ENCODE data around the gene NT5DC1.

Gene NT5DC1

DNA sequence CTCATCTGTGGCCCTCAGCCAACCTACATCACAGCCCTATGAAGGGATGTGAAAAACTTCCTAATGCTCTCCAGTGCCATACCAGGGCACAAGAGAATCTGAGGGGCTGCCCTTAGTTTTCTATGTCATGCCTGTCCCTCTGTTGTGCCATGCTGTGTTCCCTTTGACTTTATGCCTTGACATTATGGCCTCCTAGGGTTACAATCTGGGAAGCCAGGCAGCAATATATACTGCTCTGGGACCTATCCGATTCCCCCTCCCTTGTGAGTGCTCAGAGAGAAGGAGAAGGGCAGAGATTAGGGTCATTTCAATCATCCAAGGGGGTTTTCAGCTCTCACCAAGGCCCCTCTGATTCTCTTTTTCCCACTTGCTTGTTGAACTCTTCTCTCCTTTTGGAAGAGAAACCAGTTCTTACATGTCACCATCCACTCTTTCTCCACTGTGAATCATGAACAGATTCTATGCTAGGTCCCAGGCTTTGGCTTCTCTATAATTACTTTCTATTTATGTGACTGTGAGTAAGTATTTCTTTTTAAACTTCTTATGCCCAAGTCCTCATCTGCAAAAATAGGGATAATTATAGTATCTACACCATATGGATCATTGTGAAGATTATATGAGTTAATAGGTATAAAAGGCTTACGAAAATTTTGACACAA is 25.8 kb upstream of the NT5DC1 start:
- H3K27ac ChIP-seq: no peak overlapping the region
- no peak for TF ChIP-seq CTCF (conservative IDR thresholded peaks at IDR 0.05)
- TF ChIP-seq ZFX (IDR thresholded peaks at IDR 0.05): no peak

- no peak for TF ChIP-seq CTCF (conservative IDR thresholded peaks at IDR 0.05)
- no peak for TF ChIP-seq ZFX (IDR thresholded peaks at IDR 0.05)
- H3K27ac ChIP-seq: no peak overlapping the region
Observed at GRCh38 chr6:116078522-116078921, 22.1 kb upstream of the NT5DC1 start.

DNA sequence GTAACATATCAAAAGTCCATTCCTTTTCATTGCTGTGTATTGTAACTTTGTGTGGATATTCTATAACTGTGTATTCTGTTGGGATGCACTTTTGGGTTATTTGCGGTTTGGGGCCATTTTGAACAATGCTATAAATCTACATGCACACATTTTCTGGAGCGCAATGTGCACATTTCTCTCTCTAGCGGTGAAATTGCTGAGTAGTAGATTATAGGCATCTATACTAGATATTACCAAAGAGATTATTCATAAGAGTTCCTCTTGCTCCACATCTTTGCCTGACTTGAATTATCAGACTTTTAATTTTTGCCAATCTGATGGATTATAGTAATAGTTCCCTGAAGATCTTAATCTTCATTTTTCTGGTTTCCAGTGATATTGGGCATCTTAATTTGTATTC is 21.7 kb upstream of the NT5DC1 start:
- no peak for TF ChIP-seq ZFX (IDR thresholded peaks at IDR 0.05)
- no peak for TF ChIP-seq CTCF (conservative IDR thresholded peaks at IDR 0.05)
- no peak overlapping the region for H3K27ac ChIP-seq

DNA sequence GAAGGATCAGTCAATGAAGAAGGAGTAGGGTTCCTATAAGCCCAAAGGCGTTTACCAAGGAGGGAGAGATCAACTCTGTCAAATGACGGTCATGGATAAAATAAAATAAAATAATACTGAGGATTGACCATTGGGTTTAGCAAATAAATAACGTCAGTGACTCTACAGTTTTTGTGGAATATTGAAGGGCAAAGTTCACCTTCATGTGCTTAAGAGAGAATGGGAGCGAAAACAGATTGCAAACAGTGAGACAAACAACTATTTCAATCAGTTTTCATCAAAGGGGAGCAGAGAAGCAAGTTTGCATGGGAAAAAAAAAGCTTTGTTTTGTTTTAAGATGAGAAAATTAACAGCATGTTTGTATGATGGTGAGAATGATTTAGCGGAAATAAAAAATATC is 17.6 kb upstream of the NT5DC1 start:
- H3K27ac ChIP-seq: no peak overlapping the region
- TF ChIP-seq CTCF (conservative IDR thresholded peaks at IDR 0.05) (no peak), ZFX (IDR thresholded peaks at IDR 0.05) (no peak)

DNA sequence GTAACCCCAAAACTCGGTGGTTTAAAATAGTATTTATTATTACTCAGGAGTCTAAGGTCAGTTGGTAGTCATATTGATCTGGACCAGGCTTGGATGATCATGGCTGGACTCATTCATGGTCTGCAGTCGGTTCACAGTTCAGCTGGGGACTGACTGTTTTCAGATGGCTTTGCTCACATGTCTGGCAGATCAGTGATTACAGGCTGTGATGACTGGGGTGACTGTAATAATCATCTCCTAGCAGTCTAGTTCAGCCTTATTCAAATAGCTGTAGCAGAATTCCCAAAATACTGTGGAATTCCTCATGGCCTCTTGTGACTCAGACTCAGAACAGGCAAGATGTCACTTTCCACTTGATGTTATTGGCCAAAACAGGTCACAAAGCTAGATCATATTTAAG is 16.4 kb upstream of the NT5DC1 start:
- TF ChIP-seq CTCF (conservative IDR thresholded peaks at IDR 0.05) (no peak), ZFX (IDR thresholded peaks at IDR 0.05) (no peak)
- no peak overlapping the region for H3K27ac ChIP-seq

- H3K27ac ChIP-seq: no peak overlapping the region
- no peak for TF ChIP-seq ZFX (IDR thresholded peaks at IDR 0.05)
- no peak for TF ChIP-seq CTCF (conservative IDR thresholded peaks at IDR 0.05)
Observed at GRCh38 chr6:116087437-116088027, 13.1 kb upstream of the NT5DC1 start.

DNA sequence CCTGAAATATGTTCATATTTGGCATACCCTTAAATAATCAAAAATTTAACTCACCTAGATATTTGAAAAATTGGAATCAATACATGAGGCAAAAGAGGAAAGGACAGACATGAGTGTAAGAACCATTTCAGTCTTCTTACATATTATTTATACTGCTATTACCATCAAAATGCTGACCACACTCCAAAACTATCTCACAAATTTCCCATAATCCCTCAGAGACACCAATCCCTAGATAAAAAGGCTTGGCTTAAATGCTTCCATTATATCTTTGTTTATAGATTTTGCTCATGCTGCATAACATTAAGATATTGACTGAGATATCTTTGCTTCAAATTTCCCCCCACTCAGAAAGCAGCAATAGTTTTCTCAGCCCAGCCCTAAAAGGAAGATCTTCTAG is 11.7 kb upstream of the NT5DC1 start:
- no peak overlapping the region for H3K27ac ChIP-seq
- no peak for TF ChIP-seq ZFX (IDR thresholded peaks at IDR 0.05)
- no peak for TF ChIP-seq CTCF (conservative IDR thresholded peaks at IDR 0.05)
